HEK293 (cell line): ENCODE results near the gene ERBB2.

Experiments used
- BCL6B ChIP-seq: fragments of 450-650 bp; formaldehyde crosslinking; IDR thresholded peaks from 2 replicates; pipeline ENCODE4 v1.5.1; 2017; ENCODE audit warnings: missing biosample characterization, missing genetic modification characterization
- CTCF ChIP-seq: fragments of 450-650 bp; formaldehyde crosslinking; IDR thresholded peaks from 2 replicates; pipeline ENCODE4 v1.5.1; 2016; ENCODE audit warnings: missing biosample characterization, missing genetic modification characterization
- EGR2 ChIP-seq: fragments of 450-650 bp; formaldehyde crosslinking; IDR thresholded peaks from 2 replicates; pipeline ENCODE4 v1.5.1; 2016; ENCODE audit warnings: low read depth, missing biosample characterization, missing genetic modification characterization
- PATZ1 ChIP-seq: fragments of 450-650 bp; formaldehyde crosslinking; IDR thresholded peaks from 2 replicates; pipeline ENCODE4 v1.5.1; 2016; ENCODE audit warnings: missing biosample characterization, missing genetic modification characterization
- TSHZ1 ChIP-seq: fragments of 450-650 bp; formaldehyde crosslinking; IDR thresholded peaks from 2 replicates; pipeline ENCODE4 v1.5.1; 2016; ENCODE audit warnings: missing biosample characterization, missing genetic modification characterization, borderline replicate concordance
- ZFP69B ChIP-seq: fragments of 450-650 bp; formaldehyde crosslinking; IDR thresholded peaks from 2 replicates; pipeline ENCODE4 v1.5.1; 2016; ENCODE audit warnings: missing biosample characterization, missing genetic modification characterization
- ZNF114 ChIP-seq: fragments of 450-650 bp; formaldehyde crosslinking; IDR thresholded peaks from 2 replicates; pipeline ENCODE4 v1.5.0; 2017; ENCODE audit warnings: missing biosample characterization, missing genetic modification characterization
- ZNF324 ChIP-seq: fragments of 450-650 bp; formaldehyde crosslinking; IDR thresholded peaks from 2 replicates; pipeline ENCODE4 v1.5.1; 2016; ENCODE audit warnings: missing biosample characterization, missing genetic modification characterization
- ZNF366 ChIP-seq: fragments of 450-650 bp; formaldehyde crosslinking; conservative IDR thresholded peaks from 2 replicates; pipeline ENCODE4 v1.5.1; 2016; ENCODE audit warnings: missing biosample characterization, missing genetic modification characterization
- ZNF391 ChIP-seq: fragments of 450-650 bp; formaldehyde crosslinking; IDR thresholded peaks from 2 replicates; pipeline ENCODE4 v1.5.1; 2016; ENCODE audit warnings: low read depth, missing biosample characterization, missing genetic modification characterization, borderline replicate concordance
- ZNF449 ChIP-seq: fragments of 450-650 bp; formaldehyde crosslinking; IDR thresholded peaks from 2 replicates; pipeline ENCODE4 v1.5.1; 2017; ENCODE audit warnings: missing biosample characterization, mild to moderate bottlenecking, missing genetic modification characterization, moderate library complexity
- ZNF558 ChIP-seq: fragments of 450-650 bp; formaldehyde crosslinking; IDR thresholded peaks from 2 replicates; pipeline ENCODE4 v1.5.1; 2016; ENCODE audit warnings: missing biosample characterization, missing genetic modification characterization

Gene ERBB2

GRCh38 chr17:39667945-39668924, 31.6 kb upstream of the ERBB2 start, which contains the start of gene PNMT (continued):
- TF ChIP-seq PATZ1 (tag by site-specific recombination) (peak; percentile 50; the same call in 1 of the 2 replicates), ZNF366 (tag by site-specific recombination) (peak; percentile 63; the same call in 1 of the 2 replicates), ZNF391 (tag by site-specific recombination) (peak; percentile 84), CTCF (tag by site-specific recombination) (peak; percentile 96), ZNF449 (no peak), BCL6B (no peak), ZNF324 (tag by site-specific recombination) (no peak), ZNF558 (tag by site-specific recombination) (no peak), TSHZ1 (tag by site-specific recombination) (no peak), ZFP69B (tag by site-specific recombination) (no peak), ZNF114 (tag by site-specific recombination) (no peak), EGR2 (tag by site-specific recombination) (peak; percentile 72)
